Hepatocyte (in vitro differentiated cells): ENCODE measurements around the gene RFC5. TPM values are rescaled to one million over a fixed set of nuclear protein-coding genes. Genes with fewer than 3 reads are reported as not detected.

ENCODE experiments used
- DNase-seq: peaks from one replicate; pipeline ENCODE4 v3.0.0-alpha.2; 2016; ENCODE audit warnings: low spot score
- H2AFZ ChIP-seq: fragments of 200-600 bp; sonication (generic); 2 replicates; pipeline ENCODE4 v1.6.0; 2016; ENCODE audit warnings: antibody characterized with exemption, mild to moderate bottlenecking
- H3K27ac ChIP-seq: fragments of 200-600 bp; sonication (generic); 2 replicates; pipeline ENCODE4 v1.5.1; 2016; ENCODE audit warnings: mild to moderate bottlenecking
- H3K27me3 ChIP-seq: fragments of 200-600 bp; sonication (generic); 2 replicates; pipeline ENCODE4 v1.6.1; 2016
- H3K36me3 ChIP-seq: fragments of 200-600 bp; sonication (generic); replicated peaks from 2 replicates; pipeline ENCODE4 v1.5.1; 2016; ENCODE audit warnings: low read depth; ENCODE audit not compliant: insufficient read depth
- H3K4me1 ChIP-seq: fragments of 200-600 bp; sonication (generic); 2 replicates; pipeline ENCODE4 v1.5.1; 2016; ENCODE audit warnings: mild to moderate bottlenecking, moderate library complexity; ENCODE audit not compliant: insufficient read depth
- H3K4me2 ChIP-seq: fragments of 200-600 bp; sonication (generic); 2 replicates; pipeline ENCODE4 v1.6.0; 2016
- H3K4me3 ChIP-seq: fragments of 200-600 bp; sonication (generic); 2 replicates; pipeline ENCODE4 v1.5.1; 2016; ENCODE audit warnings: mild to moderate bottlenecking
- H3K79me2 ChIP-seq: fragments of 200-600 bp; sonication (generic); 2 replicates; pipeline ENCODE4 v1.6.0; 2017; ENCODE audit warnings: mild to moderate bottlenecking
- H3K9me2 ChIP-seq: fragments of 200-600 bp; sonication (generic); replicated peaks from 2 replicates; pipeline ENCODE4 v1.6.0; 2017; ENCODE audit warnings: mild to moderate bottlenecking; ENCODE audit not compliant: insufficient read depth
- H3K9me3 ChIP-seq: fragments of 200-600 bp; sonication (generic); 2 replicates; pipeline ENCODE4 v1.5.1; 2016; ENCODE audit warnings: low read depth, mild to moderate bottlenecking
- H4K20me1 ChIP-seq: fragments of 200-600 bp; sonication (generic); 2 replicates; pipeline ENCODE4 v1.6.0; 2016; ENCODE audit warnings: mild to moderate bottlenecking; ENCODE audit not compliant: insufficient read depth, poor library complexity, severe bottlenecking
- CTCF ChIP-seq: fragments of 200-600 bp; sonication (generic); IDR thresholded peaks from 2 replicates; pipeline ENCODE4 v1.5.1; 2016; ENCODE audit warnings: antibody characterized with exemption, mild to moderate bottlenecking; ENCODE audit not compliant: poor library complexity
- EZH2 ChIP-seq: fragments of 200-600 bp; sonication (generic); IDR thresholded peaks from 2 replicates; pipeline ENCODE4 v1.6.1; 2016; ENCODE audit warnings: antibody characterized with exemption, mild to moderate bottlenecking, borderline replicate concordance
- EZH2phosphoT487 ChIP-seq: fragments of 200-600 bp; sonication (generic); IDR thresholded peaks from one replicate; pipeline ENCODE4 v1.6.1; 2018; ENCODE audit warnings: antibody characterized with exemption, mild to moderate bottlenecking, low read depth, moderate library complexity; ENCODE audit not compliant: unreplicated experiment, severe bottlenecking
- WGBS: methylation state at CpG from one replicate; pipeline ENCODE4 v1.1.6; 2016; ENCODE audit warnings: low lambda C conversion rate; ENCODE audit errors: missing lambda C conversion rate; 5-methylcytosine and 5-hydroxymethylcytosine counted together
- polyA plus RNA-seq: library from polyadenylated mRNA; unstranded; fragments of >200 nt; fragmentation: Nextera tagmentation; extraction: Ambion mirVana; gene quantifications from 2 replicates; pipeline ENCODE4 v1.2.1, GENCODE V29; 2016
- total RNA-seq: library from RNA; depleted of rRNA; stranded (reverse); fragments of >200 nt; gene quantifications from 2 replicates; pipeline ENCODE4 v1.2.3, GENCODE V29; 2014

RFC5 gene
- total and polyA plus RNA-seq, 2 experiments from 2014 or later: 12.6 to 18.6 TPM

- Histone ChIP-seq H3K4me3 (no peak overlapping the region), H2AFZ (no peak overlapping the region), H3K27me3 (no peaks in the 10 kb centered on the region), H3K27ac (no peak overlapping the region), H3K4me2 (no peak overlapping the region), H3K4me1 (no peaks in the 10 kb centered on the region), H3K36me3 (no peaks in the 10 kb centered on the region), H3K9me2 (no peaks in the 10 kb centered on the region), H3K79me2 (no peaks in the 10 kb centered on the region), H3K9me3 (no peaks in the 10 kb centered on the region), H4K20me1 (no peaks in the 10 kb centered on the region)
- DNase-seq: no peak
- 96% methylated on average over 11 of the region's 11 CpGs for WGBS
- TF ChIP-seq EZH2 (no peak), EZH2phosphoT487 (no peak), CTCF (no peak)
These were observed 20.3 kb downstream of the RFC5 start for GRCh38 chr12:118036672-118037411.

- Histone ChIP-seq H3K9me3 (no peaks in the 10 kb centered on the region), H3K4me3 (no peak overlapping the region), H3K79me2 (no peaks in the 10 kb centered on the region), H3K27ac (no peak overlapping the region), H3K4me2 (no peak overlapping the region), H3K27me3 (no peaks in the 10 kb centered on the region), H3K36me3 (no peaks in the 10 kb centered on the region), H2AFZ (no peak overlapping the region), H3K4me1 (no peaks in the 10 kb centered on the region), H4K20me1 (no peaks in the 10 kb centered on the region), H3K9me2 (no peaks in the 10 kb centered on the region)
- TF ChIP-seq EZH2phosphoT487 (no peak), EZH2 (no peak), CTCF (no peak)
- 73% methylated on average over 6 of the region's 6 CpGs for WGBS
- no peak for DNase-seq
These were observed 21.6 kb downstream of the RFC5 start for GRCh38 chr12:118038137-118038536.

GRCh38 chr12:118042091-118042490 is 25.6 kb downstream of the RFC5 start:
- Histone ChIP-seq H3K4me1 (no peaks in the 10 kb centered on the region), H3K9me3 (no peaks in the 10 kb centered on the region), H2AFZ (no peak overlapping the region), H4K20me1 (peaks cover 2% of the 10 kb centered on the region), H3K79me2 (peaks cover 20% of the 10 kb centered on the region), H3K27ac (no peak overlapping the region), H3K4me2 (no peak overlapping the region), H3K4me3 (no peak overlapping the region), H3K36me3 (no peaks in the 10 kb centered on the region), H3K9me2 (no peaks in the 10 kb centered on the region), H3K27me3 (no peaks in the 10 kb centered on the region)
- 96% methylated on average over 4 of the region's 4 CpGs for WGBS
- no peak for DNase-seq
- TF ChIP-seq CTCF (no peak), EZH2 (no peak), EZH2phosphoT487 (no peak)
